Caco-2 (cell line): ENCODE data around the gene GATA3. TPM values are rescaled to one million over a fixed set of nuclear protein-coding genes. Genes with fewer than 3 reads are reported as not detected.

Source experiments
- BruUV-seq: library from RNA; stranded (reverse); fragments of 400-500 nt; replicated peaks from 2 replicates; lab custom pipeline; 2021; lab: Mats Ljungman, UMichigan
- CTCF ChIA-PET: fragments of 300-600 bp; sonication (Branson Sonifier 250); formaldehyde crosslinking; loops from one replicate; lab custom pipeline; 2022; ENCODE audit warnings: antibody characterized with exemption; lab: Charles Lee
- POLR2A ChIA-PET: fragments of 300-600 bp; sonication (Branson Sonifier 250); formaldehyde crosslinking; loops from one replicate; lab custom pipeline; 2022; ENCODE audit warnings: antibody characterized with exemption; lab: Charles Lee
- DNase-seq, 2 experiments: peaks; one replicate each; pipeline versions ENCODE4 v3.0.0 to v3.0.0-alpha.2; 2020 to 2022
- H3K27me3 ChIP-seq: replicated peaks from 2 replicates; pipeline ENCODE4 v1.6.0; 2011; ENCODE audit warnings: low read length; ENCODE audit not compliant: control insufficient read depth, insufficient read depth
- H3K36me3 ChIP-seq: 2 replicates; pipeline ENCODE4 v1.5.1; 2011; ENCODE audit warnings: low read length; ENCODE audit not compliant: control insufficient read depth, insufficient read depth
- H3K4me1 ChIP-seq: fragments of 250-450 bp; sonication (Bioruptor Pico); 2 replicates; pipeline ENCODE4 v1.5.1; 2020; ENCODE audit warnings: mild to moderate bottlenecking
- H3K4me3 ChIP-seq: 2 replicates; pipeline ENCODE4 v1.5.1; 2011; ENCODE audit warnings: low read depth, mild to moderate bottlenecking, control low read depth, low read length
- H3K9me3 ChIP-seq: fragments of 250-450 bp; sonication (Bioruptor Pico); 2 replicates; pipeline ENCODE4 v1.5.1; 2020; ENCODE audit warnings: mild to moderate bottlenecking, moderate library complexity
- H3K27ac Mint-ChIP-seq: one replicate; pipeline ENCODE4 v1.8.0; 2022; ENCODE audit warnings: mixed read lengths; ENCODE audit not compliant: unreplicated experiment
- H3K27me3 Mint-ChIP-seq: one replicate; pipeline ENCODE4 v1.8.0; 2022; ENCODE audit warnings: mixed read lengths; ENCODE audit not compliant: insufficient read depth, unreplicated experiment
- H3K36me3 Mint-ChIP-seq: one replicate; pipeline ENCODE4 v1.8.0; 2022; ENCODE audit warnings: mild to moderate bottlenecking, mixed read lengths; ENCODE audit not compliant: insufficient read depth, unreplicated experiment
- H3K4me1 Mint-ChIP-seq: one replicate; pipeline ENCODE4 v1.8.0; 2022; ENCODE audit warnings: low read depth, mixed read lengths; ENCODE audit not compliant: unreplicated experiment
- H3K4me3 Mint-ChIP-seq: one replicate; pipeline ENCODE4 v1.8.0; 2022; ENCODE audit warnings: mild to moderate bottlenecking, moderate library complexity, mixed read lengths; ENCODE audit not compliant: unreplicated experiment
- H3K9me3 Mint-ChIP-seq: one replicate; pipeline ENCODE4 v1.8.0; 2022; ENCODE audit warnings: mixed read lengths; ENCODE audit not compliant: unreplicated experiment
- intact Hi-C: fragments of 100-400 bp; cut with micrococcal nuclease; formaldehyde crosslinking; loops from one replicate; pipeline ENCODE4 v1.10.0; 2022; ENCODE audit not compliant: unreplicated experiment
- total RNA-seq: library from RNA; stranded (reverse); gene quantifications from 2 replicates; pipeline ENCODE4 v1.2.3, GENCODE V29; 2022
- TF ChIP-seq, protein P1 (sequence below), 2 experiments: fragments of 200-600 bp in 1 of 2; IDR thresholded peaks; 1 replicate in 1 of 2; 2 replicates in 1 of 2; pipeline versions ENCODE4 v1.5.1 to v1.8.0; 2011 to 2022; ENCODE audit warnings: antibody characterized with exemption in 1 of 2, control low read depth in 1 of 2, inconsistent platforms in 1 of 2, low read depth in 1 of 2, low read length in 1 of 2, mild to moderate bottlenecking in 1 of 2, moderate library complexity in 1 of 2; ENCODE audit not compliant: insufficient read depth in 1 of 2, severe bottlenecking in 1 of 2, unreplicated experiment in 1 of 2

GATA3 gene
- total RNA-seq, 1 experiment from 2014 or later, result 27.7 TPM

DNA sequence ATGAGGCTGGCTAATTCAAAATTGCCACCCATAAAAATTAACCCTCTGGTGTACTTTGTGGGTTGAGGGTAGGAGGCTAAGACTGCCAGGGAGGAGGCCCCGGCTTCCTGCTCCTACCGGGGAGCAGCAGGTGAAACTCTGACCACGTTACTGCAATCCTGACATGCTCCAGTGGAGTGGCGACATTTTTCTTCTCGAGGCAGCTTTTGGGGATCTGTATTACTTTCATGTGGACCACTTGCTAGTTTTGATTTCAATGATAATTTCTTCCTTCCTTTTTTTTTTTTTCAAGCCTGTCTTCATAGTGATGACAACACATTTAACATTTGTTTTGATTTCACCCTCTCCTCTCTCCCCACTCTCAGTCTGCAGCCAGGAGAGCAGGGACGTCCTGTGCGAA lies 14.6 kb downstream of the GATA3 start:
- H3K27ac Mint-ChIP-seq, result no peak overlapping the region
- peaks cover 12% of the 10 kb centered on the region for H3K36me3 ChIP-seq
- DNase-seq, result no peak
- peaks cover 94% of the 10 kb centered on the region for H3K36me3 Mint-ChIP-seq
- no peaks in the 10 kb centered on the region for H3K9me3 ChIP-seq
- peaks cover 32% of the 10 kb centered on the region for H3K4me1 ChIP-seq
- H3K4me3 ChIP-seq, result no peak overlapping the region
- ChIA-PET CTCF (no interaction called here), POLR2A (no interaction called here)
- H3K27me3 ChIP-seq, result no peaks in the 10 kb centered on the region
- H3K27me3 Mint-ChIP-seq, result no peaks in the 10 kb centered on the region
- intact Hi-C loops, result no loop called here
- no peak overlapping the region for H3K4me3 Mint-ChIP-seq
- H3K9me3 Mint-ChIP-seq, result no peaks in the 10 kb centered on the region
- H3K4me1 Mint-ChIP-seq, result peaks cover 43% of the 10 kb centered on the region
- no TSS peak for BruUV-seq
- TF ChIP-seq, protein P1, sequence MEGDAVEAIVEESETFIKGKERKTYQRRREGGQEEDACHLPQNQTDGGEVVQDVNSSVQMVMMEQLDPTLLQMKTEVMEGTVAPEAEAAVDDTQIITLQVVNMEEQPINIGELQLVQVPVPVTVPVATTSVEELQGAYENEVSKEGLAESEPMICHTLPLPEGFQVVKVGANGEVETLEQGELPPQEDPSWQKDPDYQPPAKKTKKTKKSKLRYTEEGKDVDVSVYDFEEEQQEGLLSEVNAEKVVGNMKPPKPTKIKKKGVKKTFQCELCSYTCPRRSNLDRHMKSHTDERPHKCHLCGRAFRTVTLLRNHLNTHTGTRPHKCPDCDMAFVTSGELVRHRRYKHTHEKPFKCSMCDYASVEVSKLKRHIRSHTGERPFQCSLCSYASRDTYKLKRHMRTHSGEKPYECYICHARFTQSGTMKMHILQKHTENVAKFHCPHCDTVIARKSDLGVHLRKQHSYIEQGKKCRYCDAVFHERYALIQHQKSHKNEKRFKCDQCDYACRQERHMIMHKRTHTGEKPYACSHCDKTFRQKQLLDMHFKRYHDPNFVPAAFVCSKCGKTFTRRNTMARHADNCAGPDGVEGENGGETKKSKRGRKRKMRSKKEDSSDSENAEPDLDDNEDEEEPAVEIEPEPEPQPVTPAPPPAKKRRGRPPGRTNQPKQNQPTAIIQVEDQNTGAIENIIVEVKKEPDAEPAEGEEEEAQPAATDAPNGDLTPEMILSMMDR (IDR thresholded peaks at IDR 0.05; ENCODE audit: insufficient read depth in 1 of 2, low read depth in 1 of 2, low read length in 1 of 2, severe bottlenecking in 1 of 2, unreplicated experiment in 1 of 2), result no peak

DNA sequence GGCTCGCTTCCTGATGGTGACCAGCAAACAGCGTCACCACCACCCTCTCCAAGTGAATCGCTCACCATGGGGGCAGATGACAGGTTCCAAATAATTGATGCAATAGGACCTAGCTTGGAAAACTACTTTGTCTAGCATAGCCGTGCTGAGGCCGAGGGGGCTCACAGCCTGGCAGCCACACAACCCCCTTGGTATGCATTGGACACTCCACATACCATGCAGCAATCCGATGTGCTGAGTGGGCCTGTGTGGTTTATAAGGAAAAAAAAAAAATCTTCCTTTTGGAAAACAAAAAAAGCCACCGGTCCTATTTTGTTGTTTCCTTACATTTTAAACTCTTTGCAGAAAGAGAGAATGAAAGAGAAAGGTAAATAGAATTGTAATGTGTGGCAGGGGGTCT lies 15.1 kb downstream of the GATA3 start:
- intact Hi-C loops, result no loop called here
- Mint-ChIP-seq H3K36me3 (peaks cover 94% of the 10 kb centered on the region), H3K4me1 (peaks cover 43% of the 10 kb centered on the region), H3K27ac (no peak overlapping the region), H3K4me3 (no peak overlapping the region), H3K9me3 (no peaks in the 10 kb centered on the region), H3K27me3 (no peaks in the 10 kb centered on the region)
- TF ChIP-seq, protein P1 (IDR thresholded peaks at IDR 0.05; ENCODE audit: insufficient read depth in 1 of 2, low read depth in 1 of 2, low read length in 1 of 2, severe bottlenecking in 1 of 2, unreplicated experiment in 1 of 2), result no peak
- H3K4me3 ChIP-seq, result no peak overlapping the region
- no TSS peak for BruUV-seq
- CTCF ChIA-PET, result no interaction called here
- no peaks in the 10 kb centered on the region for H3K9me3 ChIP-seq
- peaks cover 12% of the 10 kb centered on the region for H3K36me3 ChIP-seq
- POLR2A ChIA-PET, result no interaction called here
- no peak for DNase-seq
- H3K4me1 ChIP-seq, result peaks cover 32% of the 10 kb centered on the region
- H3K27me3 ChIP-seq, result no peaks in the 10 kb centered on the region

- ChIA-PET CTCF (no interaction called here), POLR2A (no interaction called here)
- Mint-ChIP-seq H3K27ac (peak overlapping the region; percentile 10), H3K9me3 (no peaks in the 10 kb centered on the region), H3K4me3 (no peak overlapping the region), H3K27me3 (no peaks in the 10 kb centered on the region), H3K4me1 (peaks cover 47% of the 10 kb centered on the region), H3K36me3 (peaks cover 95% of the 10 kb centered on the region)
- TF ChIP-seq, protein P1 (IDR thresholded peaks at IDR 0.05; ENCODE audit: insufficient read depth in 1 of 2, low read depth in 1 of 2, low read length in 1 of 2, severe bottlenecking in 1 of 2, unreplicated experiment in 1 of 2), result no peak
- intact Hi-C loops, result no loop called here
- DNase-seq, result no peak
- Histone ChIP-seq H3K27me3 (no peaks in the 10 kb centered on the region), H3K9me3 (no peaks in the 10 kb centered on the region), H3K4me1 (peaks cover 34% of the 10 kb centered on the region), H3K4me3 (no peak overlapping the region), H3K36me3 (peaks cover 12% of the 10 kb centered on the region)
- no TSS peak for BruUV-seq
Observed at GRCh38 chr10:8070440-8070839, 16.0 kb downstream of the GATA3 start.
